Keratinocyte (primary cell): ENCODE results near the gene DCUN1D2. TPM values are rescaled to one million over a fixed set of nuclear protein-coding genes. Genes with fewer than 3 reads are reported as not detected.

Experiments used
- DNase-seq: peaks from one replicate; pipeline ENCODE4 v3.0.0-alpha.2; 2011; ENCODE audit warnings: low read depth, missing footprints, low spot score
- FAIRE-seq: peaks from 2 replicates; lab custom pipeline; 2011; peaks lifted over from hg19 to GRCh38; lab: Jason Lieb, UNC
- H2AFZ ChIP-seq: 2 replicates; pipeline ENCODE4 v1.6.0; 2012; ENCODE audit warnings: low read length, control low read depth, inconsistent platforms; ENCODE audit not compliant: control insufficient read depth
- H3K27ac ChIP-seq: 2 replicates; pipeline ENCODE4 v1.5.1; 2011; ENCODE audit warnings: low read length; ENCODE audit not compliant: control insufficient read depth, insufficient read depth
- H3K27me3 ChIP-seq: 3 replicates; pipeline ENCODE4 v1.6.0; 2011; ENCODE audit warnings: low read length; ENCODE audit not compliant: control insufficient read depth, insufficient read depth; ENCODE audit errors: extremely low read depth
- H3K36me3 ChIP-seq, 2 experiments: 2 replicates in 1 of 2; 3 replicates in 1 of 2; pipeline ENCODE4 v1.5.1; 2011; ENCODE audit warnings: low read length in 2 of 2, mild to moderate bottlenecking in 1 of 2; ENCODE audit not compliant: control insufficient read depth in 2 of 2, insufficient read depth in 2 of 2; ENCODE audit errors: extremely low read depth in 1 of 2
- H3K4me1 ChIP-seq: 3 replicates; pipeline ENCODE4 v1.5.1; 2011; ENCODE audit warnings: low read length; ENCODE audit not compliant: control insufficient read depth, insufficient read depth; ENCODE audit errors: extremely low read depth
- H3K4me2 ChIP-seq: 3 replicates; pipeline ENCODE4 v1.6.0; 2011; ENCODE audit warnings: low read depth, low read length; ENCODE audit not compliant: control insufficient read depth, insufficient read depth; ENCODE audit errors: extremely low read depth
- H3K4me3 ChIP-seq, 3 experiments: fragments of 200-600 bp in 1 of 3; sonication (generic) in 1 of 3; 2 replicates in 2 of 3; 3 replicates in 1 of 3; pipeline ENCODE4 v1.5.1; 2011 to 2016; ENCODE audit warnings: low read length in 3 of 3, mild to moderate bottlenecking in 3 of 3, control low read depth in 2 of 3, inconsistent platforms in 1 of 3, low read depth in 1 of 3, mixed read lengths in 1 of 3, mixed run types in 1 of 3, moderate library complexity in 1 of 3; ENCODE audit not compliant: control insufficient read depth in 2 of 3, insufficient read depth in 2 of 3; ENCODE audit errors: extremely low read depth in 1 of 3
- H3K79me2 ChIP-seq: 2 replicates; pipeline ENCODE4 v1.6.0; 2012; ENCODE audit warnings: low read length; ENCODE audit not compliant: control insufficient read depth, insufficient read depth
- H3K9ac ChIP-seq: 3 replicates; pipeline ENCODE4 v1.6.0; 2011; ENCODE audit warnings: low read length; ENCODE audit not compliant: control insufficient read depth, insufficient read depth; ENCODE audit errors: extremely low read depth
- H3K9me1 ChIP-seq: 3 replicates; pipeline ENCODE4 v1.6.0; 2011; ENCODE audit warnings: low read length; ENCODE audit not compliant: control insufficient read depth, insufficient read depth; ENCODE audit errors: extremely low read depth
- H3K9me3 ChIP-seq: 2 replicates; pipeline ENCODE4 v1.5.1; 2012; ENCODE audit warnings: low read depth, low read length; ENCODE audit not compliant: control insufficient read depth
- H4K20me1 ChIP-seq: 3 replicates; pipeline ENCODE4 v1.6.0; 2011; ENCODE audit warnings: low read length; ENCODE audit not compliant: control insufficient read depth, insufficient read depth; ENCODE audit errors: extremely low read depth
- EZH2 ChIP-seq: IDR thresholded peaks from one replicate; pipeline ENCODE4 v1.6.1; 2012; ENCODE audit warnings: inconsistent platforms, mild to moderate bottlenecking, low read length, moderate library complexity
- dilution Hi-C: fragments of 300-500 bp; cut with MboI; formaldehyde crosslinking; loops from one replicate; pipeline ENCODE4 v1.7.0; 2020; ENCODE audit warnings: low sequenced_read_pairs; ENCODE audit not compliant: extremely low pct_ligation_motif_present
- polyA plus RNA-seq, 5 experiments: library from polyadenylated mRNA; depleted of rRNA in 3 of 5; stranded (reverse) in 3 of 5; stranded (forward) in 1 of 5; unstranded in 1 of 5; fragments of >200 nt; gene quantifications; 1 replicate in 1 of 5; 2 replicates in 3 of 5; 3 replicates in 1 of 5; pipeline versions ENCODE4 v1.2.1 to v1.2.3, GENCODE V29; 2011 to 2012; ENCODE audit warnings: missing spikeins in 2 of 5, low read depth in 1 of 5, low replicate concordance in 1 of 5
- TF ChIP-seq, protein P1 (sequence below), 3 experiments: IDR thresholded peaks in 1 of 3; conservative IDR thresholded peaks in 1 of 3; optimal IDR thresholded peaks in 1 of 3; 2 replicates in 2 of 3; 3 replicates in 1 of 3; pipeline versions ENCODE3 to v1.5.1; 2011; ENCODE audit warnings: low read length in 3 of 3, mild to moderate bottlenecking in 3 of 3, moderate library complexity in 2 of 3, control low read depth in 1 of 3, inconsistent platforms in 1 of 3; ENCODE audit not compliant: insufficient read depth in 2 of 3; ENCODE audit errors: extremely low read depth in 1 of 3

The DCUN1D2 gene
- polyA plus RNA-seq, 1 donor (not counting 4 experiments of a cell fraction or from before 2014, with no cell fraction given), result 9.1 TPM

DNA sequence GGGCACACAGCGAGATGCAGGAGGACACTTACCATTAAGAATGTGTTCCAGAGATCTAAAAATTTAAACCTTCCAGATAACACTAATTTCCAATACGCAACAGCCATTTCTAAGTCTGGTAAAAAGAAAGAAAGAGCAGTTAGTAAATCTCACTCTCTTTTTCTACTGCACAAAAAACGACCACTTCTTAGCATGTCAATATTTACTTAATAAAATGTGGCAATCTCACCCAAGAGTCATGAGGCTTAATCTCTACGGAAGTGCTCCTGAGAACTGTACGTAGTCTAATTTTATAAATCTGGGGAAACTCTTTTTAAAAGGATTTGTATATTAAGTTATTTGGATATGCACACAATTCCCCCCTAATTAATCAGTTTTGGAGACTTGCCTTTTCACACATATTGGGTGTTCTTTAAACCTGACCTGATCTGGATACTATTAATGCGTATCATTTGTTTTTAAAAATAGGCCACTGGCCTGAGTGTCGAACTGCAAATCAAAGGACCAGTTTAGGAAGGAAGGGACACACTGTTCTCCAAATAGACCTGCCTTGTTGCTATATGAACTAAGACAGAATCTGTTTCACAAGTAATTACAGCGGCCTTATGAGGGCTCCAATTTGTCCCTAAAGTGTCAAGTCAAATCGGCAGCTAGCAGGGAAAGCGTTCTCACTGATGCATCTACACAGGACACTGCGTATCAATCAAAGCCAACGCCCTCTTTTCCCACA, 29.3 kb downstream of the DCUN1D2 start:
- no peak overlapping the region for H3K9ac ChIP-seq
- peaks cover 18 to 19% of the 10 kb centered on the region in 2 experiments for H3K36me3 ChIP-seq
- no peak overlapping the region for H3K4me3 ChIP-seq
- FAIRE-seq (no peak), DNase-seq (no peak)
- no peak overlapping the region for H3K4me2 ChIP-seq
- TF ChIP-seq, protein P1, sequence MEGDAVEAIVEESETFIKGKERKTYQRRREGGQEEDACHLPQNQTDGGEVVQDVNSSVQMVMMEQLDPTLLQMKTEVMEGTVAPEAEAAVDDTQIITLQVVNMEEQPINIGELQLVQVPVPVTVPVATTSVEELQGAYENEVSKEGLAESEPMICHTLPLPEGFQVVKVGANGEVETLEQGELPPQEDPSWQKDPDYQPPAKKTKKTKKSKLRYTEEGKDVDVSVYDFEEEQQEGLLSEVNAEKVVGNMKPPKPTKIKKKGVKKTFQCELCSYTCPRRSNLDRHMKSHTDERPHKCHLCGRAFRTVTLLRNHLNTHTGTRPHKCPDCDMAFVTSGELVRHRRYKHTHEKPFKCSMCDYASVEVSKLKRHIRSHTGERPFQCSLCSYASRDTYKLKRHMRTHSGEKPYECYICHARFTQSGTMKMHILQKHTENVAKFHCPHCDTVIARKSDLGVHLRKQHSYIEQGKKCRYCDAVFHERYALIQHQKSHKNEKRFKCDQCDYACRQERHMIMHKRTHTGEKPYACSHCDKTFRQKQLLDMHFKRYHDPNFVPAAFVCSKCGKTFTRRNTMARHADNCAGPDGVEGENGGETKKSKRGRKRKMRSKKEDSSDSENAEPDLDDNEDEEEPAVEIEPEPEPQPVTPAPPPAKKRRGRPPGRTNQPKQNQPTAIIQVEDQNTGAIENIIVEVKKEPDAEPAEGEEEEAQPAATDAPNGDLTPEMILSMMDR (optimal IDR thresholded peaks at IDR 0.05 in 1 of 3, IDR thresholded peaks at IDR 0.05 in 1 of 3, conservative IDR thresholded peaks at IDR 0.05 in 1 of 3; ENCODE audit: extremely low read depth in 1 of 3, insufficient read depth in 2 of 3, low read length in 3 of 3), result no peak
- TF ChIP-seq EZH2, result no peak
- H4K20me1 ChIP-seq, result peaks cover 2% of the 10 kb centered on the region
- no peaks in the 10 kb centered on the region for H3K9me1 ChIP-seq
- dilution Hi-C loops, result no loop called here
- H3K9me3 ChIP-seq, result no peaks in the 10 kb centered on the region
- H3K27ac ChIP-seq, result no peak overlapping the region
- no peaks in the 10 kb centered on the region for H3K27me3 ChIP-seq
- H3K4me1 ChIP-seq, result no peaks in the 10 kb centered on the region
- no peaks in the 10 kb centered on the region for H3K79me2 ChIP-seq
- no peak overlapping the region for H2AFZ ChIP-seq

DNA sequence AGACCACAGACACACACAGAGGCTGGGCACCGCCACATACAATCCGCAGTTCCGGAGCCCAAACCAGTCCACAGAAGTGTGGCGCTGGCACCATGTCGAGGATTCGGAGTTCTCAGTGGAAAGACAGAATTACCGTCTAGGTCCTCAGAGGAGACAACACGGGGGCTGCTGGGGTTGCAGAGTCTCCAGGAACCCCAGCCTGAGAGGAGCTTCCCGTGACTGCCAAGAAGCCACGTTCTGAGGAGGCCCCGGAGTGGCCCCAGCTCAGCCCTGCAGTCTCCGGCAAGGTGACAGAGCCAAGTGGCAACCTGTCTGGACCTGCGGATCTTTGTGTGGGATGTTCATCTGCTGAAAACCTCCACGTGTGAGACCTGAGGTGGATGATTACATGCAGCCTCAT, 29.9 kb downstream of the DCUN1D2 start:
- no peak for DNase-seq
- dilution Hi-C loops, result no loop called here

More for the DNA sequence above, 29.9 kb downstream of the DCUN1D2 start:
- no peaks in the 10 kb centered on the region for H3K79me2 ChIP-seq
- H3K9me3 ChIP-seq, result no peaks in the 10 kb centered on the region
- peaks cover 20 to 21% of the 10 kb centered on the region in 2 experiments for H3K36me3 ChIP-seq
- H2AFZ ChIP-seq, result no peak overlapping the region
- no peaks in the 10 kb centered on the region for H3K4me1 ChIP-seq
- H3K27ac ChIP-seq, result no peak overlapping the region
- H3K4me2 ChIP-seq, result no peak overlapping the region
- H3K27me3 ChIP-seq, result no peaks in the 10 kb centered on the region
- peaks cover 2% of the 10 kb centered on the region for H4K20me1 ChIP-seq
- no peaks in the 10 kb centered on the region for H3K9me1 ChIP-seq
- no peak overlapping the region for H3K9ac ChIP-seq
- H3K4me3 ChIP-seq, result no peak overlapping the region
- no peak for FAIRE-seq
- TF ChIP-seq, protein P1 (optimal IDR thresholded peaks at IDR 0.05 in 1 of 3, IDR thresholded peaks at IDR 0.05 in 1 of 3, conservative IDR thresholded peaks at IDR 0.05 in 1 of 3; ENCODE audit: extremely low read depth in 1 of 3, insufficient read depth in 2 of 3, low read length in 3 of 3), result no peak
- no peak for TF ChIP-seq EZH2
